Non-pigmented ciliary epithelial cell (primary cell): ENCODE data around the gene MTHFR.

ENCODE experiments used
- DNase-seq: peaks from one replicate; pipeline ENCODE4 v3.0.0-alpha.2; 2010; ENCODE audit warnings: low read depth

MTHFR gene

DNA sequence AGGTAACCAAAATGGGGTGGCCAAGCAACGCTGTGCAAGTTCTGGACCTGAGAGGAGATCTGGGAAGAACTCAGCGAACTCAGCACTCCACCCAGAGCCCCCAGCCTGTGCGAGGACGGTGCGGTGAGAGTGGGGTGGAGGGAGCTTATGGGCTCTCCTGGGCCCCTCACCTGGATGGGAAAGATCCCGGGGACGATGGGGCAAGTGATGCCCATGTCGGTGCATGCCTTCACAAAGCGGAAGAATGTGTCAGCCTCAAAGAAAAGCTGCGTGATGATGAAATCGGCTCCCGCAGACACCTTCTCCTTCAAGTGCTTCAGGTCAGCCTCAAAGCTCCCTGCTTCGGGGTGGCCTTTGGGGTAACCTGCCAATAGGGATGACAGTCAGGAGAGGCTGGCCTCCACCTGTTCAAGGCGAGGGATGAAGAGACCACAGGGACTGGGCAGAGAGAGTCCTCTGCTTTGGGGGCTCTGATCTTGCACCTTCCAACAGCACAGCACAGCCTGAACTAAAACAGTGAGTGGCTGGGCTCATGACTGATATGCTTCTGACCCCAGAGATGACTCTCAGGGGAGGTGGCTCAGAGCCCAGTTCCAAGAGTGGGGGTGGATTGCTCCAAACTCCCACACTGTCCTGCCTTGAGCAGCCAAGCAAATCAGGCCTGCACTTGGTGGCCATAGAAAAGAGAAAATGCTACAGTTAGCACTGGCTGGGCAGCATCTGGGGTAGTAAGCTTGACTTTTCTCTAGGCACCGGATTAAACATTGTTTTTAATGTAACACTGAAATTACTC is 9.5 kb downstream of the MTHFR start:
- DNase-seq: no peak

DNA sequence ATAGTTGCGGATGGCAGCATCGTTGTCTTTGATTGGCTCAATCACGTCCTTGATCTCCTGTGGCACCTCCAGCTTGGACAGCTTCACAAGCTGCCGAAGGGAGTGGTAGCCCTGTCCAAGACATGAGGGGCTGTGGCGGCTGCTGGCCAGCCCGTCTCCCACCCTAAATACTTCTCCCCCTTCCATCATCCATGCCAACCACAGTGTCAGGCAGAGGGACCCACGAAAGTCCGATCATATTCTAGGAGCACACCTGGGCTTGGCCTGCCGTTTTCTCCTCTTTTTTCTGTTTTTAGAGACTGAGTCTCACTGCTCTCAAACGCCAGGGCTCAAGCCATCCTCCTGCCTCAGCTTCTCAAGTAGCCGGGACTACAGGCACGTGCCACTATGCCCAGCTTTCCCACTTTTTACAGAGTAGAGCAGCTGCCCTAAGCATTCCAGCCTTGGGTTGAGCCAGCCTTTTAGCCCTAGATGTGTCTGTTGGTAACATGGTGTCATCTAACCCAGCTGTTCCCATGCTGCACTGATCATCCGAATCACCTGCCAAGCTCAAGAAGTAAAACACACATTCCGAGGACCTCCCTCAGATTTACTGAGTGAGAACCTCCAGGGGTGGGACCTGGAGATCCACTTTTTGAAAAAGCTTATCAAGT is 10.4 kb downstream of the MTHFR start:
- no peak for DNase-seq

DNA sequence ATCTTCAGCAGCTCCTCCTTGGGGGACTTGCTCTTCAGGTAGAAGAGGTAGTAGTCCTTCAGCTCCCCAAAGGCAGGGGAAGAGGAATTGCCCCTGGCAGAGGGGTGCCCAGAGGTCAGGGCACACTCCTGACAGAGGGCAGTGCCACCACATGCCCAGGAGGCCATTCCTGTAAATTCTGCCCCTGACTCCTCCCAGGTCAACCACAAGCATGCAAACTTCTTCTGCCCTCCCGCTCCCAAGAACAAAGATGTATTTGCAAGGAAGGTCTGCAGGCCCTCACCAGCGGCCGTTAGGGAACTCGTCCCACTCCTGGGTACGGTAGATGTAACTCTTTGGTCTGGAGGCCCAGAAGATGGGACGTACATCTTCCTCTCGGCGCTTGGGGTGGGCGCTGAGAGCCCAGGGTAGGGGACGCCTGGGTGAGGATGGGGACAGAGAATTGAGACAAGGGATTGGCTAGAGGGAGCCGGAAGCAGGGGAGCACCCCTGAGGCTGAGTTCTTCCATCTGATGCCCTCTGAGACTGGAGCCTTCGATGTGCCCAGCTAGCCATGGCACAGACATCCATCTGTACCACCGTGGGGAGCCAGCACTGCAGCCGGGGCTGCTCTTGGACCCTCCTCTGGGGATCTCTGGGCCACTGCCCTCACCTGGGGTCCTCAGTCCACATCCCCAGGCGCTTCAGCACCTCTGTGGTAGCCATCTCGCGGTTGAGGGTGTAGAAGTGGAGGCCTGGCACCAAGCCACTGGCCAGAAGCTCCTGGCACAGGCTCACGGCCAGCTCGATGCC is 11.1 kb downstream of the MTHFR start:
- DNase-seq: no peak

GRCh38 chr1:11793819-11794218 is 11.9 kb downstream of the MTHFR start:
- no peak for DNase-seq

GRCh38 chr1:11792106-11792505 is 13.7 kb downstream of the MTHFR start:
- DNase-seq: no peak

DNA sequence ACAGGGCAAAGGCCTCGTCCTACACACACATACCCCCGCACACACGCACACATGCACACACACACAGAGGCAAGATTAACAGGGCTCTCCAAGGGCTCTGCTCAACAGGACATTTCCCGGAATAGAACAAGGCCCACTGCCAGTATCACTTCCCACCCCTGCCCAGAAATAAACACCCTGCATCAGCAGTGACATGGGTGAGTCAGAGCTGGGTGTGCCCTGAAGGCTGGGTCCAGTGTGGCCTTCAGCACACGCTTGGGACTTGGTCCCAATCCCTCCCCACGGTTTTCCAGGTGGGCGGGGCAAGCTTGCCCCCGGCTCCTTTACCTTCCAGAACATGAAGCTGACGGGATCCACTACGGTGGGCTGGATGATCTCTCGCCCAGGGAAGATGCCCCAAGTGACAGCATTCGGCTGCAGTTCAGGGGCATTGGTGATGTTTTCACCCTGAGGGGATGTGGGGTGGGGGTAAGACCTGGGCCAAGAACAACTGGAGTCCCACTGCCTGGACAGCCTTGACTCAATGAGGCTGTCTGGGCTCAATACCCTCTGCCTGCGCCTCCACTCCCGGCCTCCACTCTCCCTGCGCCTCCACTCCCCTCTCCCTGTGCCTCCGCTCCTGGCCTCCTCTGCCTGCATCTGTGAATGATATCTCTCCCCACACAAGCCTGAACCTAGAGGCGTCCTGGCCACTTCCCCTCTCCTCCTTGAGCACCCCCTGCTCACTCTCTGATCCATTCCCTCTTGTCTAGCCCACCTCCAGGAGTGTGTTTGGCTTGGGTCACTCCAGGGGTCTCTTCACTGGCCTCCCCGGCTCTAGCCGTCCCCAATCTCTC is 14.7 kb downstream of the MTHFR start:
- peak; percentile 46 for DNase-seq

DNA sequence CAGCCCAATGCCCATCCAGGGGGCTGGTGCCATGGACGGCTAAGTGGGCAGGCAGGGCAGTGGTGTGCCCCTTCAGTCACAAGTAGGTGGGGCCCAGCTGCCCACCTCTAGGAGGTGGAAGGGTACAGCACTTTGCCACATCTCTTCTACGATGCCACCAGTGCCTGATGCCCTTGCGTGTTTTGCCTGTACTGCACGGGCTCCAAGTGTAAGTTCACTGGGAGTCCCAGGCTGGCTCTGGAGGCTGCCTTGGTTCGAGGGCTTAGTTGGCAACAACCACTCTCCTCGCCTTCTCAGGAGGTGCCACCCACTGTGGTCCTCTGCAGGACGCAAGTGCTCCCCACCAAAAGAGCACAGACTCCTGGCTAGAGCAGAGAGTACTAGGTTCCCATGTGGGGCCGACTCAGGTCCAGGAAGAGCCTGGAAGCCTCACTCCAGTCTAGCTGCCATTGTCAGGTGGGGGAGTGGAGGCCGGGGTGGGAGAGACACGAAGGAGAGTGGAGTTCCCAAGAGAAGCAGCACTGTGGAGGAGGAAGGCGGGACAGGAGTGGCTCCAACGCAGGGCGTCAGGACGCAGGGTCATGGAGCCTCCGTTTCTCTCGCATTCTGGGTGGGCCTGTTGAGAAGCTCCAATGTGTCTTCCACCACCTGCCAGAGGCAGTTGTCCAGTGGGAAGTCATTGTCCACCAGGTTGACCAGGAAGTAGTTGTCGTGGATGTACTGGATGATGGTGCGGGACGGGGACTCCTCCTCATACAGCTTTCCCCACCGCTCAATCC is 15.5 kb downstream of the MTHFR start:
- no peak for DNase-seq

DNA sequence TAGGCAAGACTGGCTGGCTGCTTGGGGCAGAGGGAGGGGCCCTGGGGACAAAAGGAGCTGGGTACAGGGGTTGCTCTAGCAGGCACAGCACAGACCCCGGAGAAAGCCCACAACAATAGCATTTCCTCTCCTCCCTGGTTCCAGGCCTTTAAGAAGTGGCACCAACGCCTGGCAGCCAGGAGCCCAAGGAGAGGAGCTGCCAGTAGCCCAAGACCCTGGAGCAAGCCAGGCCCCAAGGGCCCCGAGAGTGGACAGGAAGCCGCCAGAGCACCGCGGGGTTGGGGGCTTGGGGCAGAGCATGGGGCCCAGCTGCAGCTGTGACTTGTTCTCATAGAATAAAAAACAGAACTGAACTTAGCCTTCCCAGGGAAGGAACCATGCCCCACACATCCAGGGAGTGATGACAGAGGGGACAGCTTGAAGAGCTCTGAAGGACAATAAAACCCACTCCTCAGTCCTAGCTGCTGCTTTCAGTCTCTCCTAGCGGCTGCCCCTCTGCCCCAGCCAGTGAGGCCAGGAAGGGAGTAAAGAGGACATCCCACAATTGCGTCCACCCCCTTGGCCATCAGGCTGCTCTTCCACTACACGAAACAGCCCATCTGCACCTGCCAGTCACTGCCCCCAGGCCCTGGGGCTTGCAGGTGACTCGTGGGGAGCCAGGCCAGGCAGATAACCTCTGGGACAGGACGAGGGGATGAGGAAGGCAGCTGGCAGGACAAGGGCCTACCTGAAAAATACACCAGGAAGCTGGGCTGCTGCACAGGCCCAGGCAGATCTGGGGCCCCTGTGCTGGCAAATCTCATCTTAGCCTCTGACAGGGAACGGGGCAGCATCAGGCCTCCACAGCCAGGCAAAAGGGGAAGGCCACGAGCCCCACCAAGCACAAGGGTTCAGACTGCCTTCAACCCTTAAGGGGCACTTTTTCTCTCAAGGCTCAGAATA is 16.4 kb downstream of the MTHFR start:
- DNase-seq: no peak

GRCh38 chr1:11788549-11789053 is 17.2 kb downstream of the MTHFR start:
- DNase-seq: no peak

DNA sequence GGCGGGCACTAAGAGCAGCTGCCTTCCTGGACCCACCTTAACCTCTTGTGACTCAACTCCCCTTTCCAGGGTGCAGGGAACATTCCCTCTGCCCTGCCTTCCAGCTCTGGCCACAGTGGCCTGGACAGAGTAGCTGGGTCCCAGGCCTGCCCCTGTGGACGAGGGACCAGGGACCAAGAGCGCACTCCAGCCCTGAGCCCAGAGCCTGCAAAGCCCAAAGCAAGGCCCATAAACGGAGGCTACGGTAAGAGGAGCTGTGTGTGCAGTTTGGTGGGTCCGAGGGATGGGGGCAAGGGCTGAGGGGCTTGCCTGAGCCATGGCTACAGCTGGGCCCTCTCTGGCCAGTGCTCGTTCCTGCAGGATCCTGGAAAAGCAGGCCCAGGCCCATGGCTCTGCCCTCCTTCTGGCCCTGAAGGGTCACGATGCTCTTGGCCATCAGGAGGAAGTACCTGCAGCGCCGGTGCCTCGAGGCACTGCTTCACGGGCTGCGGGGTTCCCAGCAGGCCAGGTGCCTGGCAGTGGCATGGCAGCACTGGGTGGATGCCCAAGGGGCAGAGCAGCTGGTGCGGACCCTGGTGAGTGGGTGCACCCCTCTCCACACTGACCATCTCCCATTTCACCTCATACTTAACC is 17.8 kb downstream of the MTHFR start:
- no peak for DNase-seq

DNA sequence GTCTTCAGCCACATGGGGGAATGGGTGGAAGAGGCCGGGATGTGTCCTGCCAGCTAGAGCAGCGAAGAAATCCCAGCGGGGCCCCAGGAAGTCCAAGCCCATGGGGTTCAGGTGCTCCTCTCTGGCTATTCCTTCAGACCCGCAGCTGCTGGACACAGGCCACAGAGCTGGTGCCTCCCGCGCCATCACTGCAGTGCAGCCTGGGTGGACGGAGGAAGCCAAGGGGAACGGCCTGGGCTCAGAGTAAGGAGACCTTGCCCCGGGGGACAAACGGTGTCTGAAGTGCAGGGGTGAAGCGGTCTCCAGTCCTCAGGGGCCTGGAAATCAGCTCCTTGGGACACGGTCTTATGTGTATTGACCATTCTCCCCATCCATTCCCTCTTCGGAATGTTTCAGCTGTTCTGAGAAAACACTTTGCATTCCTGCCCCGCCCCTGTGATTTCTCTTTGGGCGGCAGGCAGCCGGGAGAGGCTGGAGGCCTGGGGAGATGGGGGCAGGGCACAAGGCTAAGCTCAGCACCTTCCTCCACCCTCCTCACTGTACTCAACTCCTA is 18.4 kb downstream of the MTHFR start:
- DNase-seq: no peak

- no peak for DNase-seq
Measured at GRCh38 chr1:11786168-11786567, 19.6 kb downstream of the MTHFR start.

- DNase-seq: no peak
Measured at GRCh38 chr1:11784993-11785769, 20.6 kb downstream of the MTHFR start.

DNA sequence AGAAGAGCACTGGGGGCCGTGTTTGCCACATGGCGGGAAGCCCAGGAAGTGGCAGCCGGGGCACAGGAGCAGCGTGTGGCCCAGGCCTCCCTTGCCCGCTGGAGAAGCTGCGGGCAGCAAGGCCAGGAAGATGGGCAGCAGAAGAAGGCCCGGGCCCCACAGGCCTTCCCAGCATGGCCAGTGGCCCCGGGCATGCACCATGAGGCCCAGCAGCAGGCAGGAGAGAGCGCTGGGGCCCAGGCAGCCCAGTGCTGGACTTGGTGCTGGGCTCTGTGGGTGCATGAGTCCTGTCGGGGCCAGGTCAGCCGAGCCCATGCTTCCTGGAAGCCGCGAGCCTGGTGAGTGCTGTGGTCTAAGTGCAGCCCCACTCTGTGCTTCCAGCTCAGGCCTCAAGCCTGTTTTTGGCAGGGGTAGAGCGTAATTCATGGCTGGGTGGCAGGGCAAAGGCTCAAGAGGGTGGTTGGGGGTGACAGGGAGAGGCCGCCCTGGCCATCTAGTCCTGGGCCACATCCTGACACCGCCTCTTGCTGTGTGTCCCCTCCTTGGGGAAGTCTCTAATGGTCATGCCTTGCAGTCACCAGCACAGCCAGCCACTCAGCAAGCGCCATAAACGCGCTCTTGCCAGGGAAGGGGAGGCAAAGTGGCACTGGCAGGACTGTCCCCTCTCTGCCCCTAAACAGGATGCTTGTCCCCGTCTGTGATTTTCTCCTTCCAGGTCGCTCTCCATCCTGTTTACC is 21.3 kb downstream of the MTHFR start:
- no peak for DNase-seq

DNA sequence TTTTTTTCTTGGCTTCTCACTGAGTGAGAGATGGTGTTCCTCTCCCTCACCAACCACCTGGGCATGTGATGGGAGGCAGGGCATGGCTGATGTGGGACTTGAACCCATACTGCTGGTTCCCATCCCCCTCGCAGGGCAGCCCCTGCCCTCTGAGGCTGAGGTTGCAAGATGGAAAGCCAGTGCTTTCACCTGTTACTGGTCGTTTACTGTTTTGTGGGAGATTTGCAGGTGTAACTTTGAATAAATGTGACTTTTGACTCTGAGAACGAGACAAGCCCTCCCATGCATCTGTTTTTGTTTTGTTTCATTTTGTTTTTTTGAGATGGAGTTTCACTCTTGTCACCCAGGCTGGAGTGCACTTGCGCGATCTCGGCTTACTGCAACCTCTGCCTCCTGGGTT is 22.2 kb downstream of the MTHFR start:
- DNase-seq: no peak

DNA sequence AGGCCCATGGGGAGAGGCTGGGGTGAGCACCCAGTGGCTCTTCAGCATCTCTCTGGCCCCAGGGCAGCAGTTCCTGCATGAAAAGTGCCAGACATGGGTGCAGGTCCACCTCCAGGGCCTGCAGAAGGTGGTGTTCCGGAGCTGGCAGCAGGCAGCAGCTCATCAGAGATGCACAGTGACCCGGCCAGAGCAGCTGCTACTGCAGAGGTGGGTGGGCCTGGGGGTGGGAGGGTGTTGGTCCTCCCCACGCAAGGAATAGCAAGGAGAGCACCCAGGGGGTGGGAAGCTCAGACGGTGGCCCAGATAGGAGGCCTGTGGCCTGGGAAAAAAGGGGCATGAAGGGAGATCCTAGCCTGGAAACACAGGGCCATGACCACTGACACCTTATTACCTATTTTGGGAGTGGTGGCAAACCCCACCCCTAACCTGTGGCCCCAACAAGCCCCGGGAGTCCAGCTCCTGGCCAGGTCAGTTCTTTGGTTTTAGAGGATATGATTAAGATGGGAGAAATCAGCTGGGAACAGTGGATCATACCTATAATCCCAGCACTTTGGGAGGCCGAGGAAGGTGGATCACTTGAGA is 23.5 kb downstream of the MTHFR start:
- DNase-seq: no peak

DNA sequence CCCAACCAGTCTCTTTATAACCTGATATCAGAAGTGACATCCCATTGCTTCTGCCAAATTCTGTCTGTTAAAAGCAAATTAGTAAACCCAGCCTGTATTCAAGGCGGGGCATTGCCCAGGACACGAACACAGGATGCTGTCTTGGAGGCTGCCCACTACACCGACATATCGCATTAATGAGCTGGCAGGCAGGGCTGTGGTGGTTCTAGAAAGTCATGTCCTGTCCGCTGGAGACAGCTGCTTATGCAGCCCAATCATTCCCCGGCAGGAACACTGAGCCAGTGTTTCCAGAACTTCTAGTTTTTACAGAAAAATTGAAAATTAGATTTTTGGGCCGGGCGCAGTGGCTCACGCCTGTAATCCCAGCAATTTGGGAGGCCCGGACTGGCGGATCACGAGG is 24.5 kb downstream of the MTHFR start:
- DNase-seq: no peak
